HEK293 (cell line): ENCODE results near the gene CFP.

ENCODE experiments used
- AEBP2 ChIP-seq: fragments of 450-650 bp; formaldehyde crosslinking; IDR thresholded peaks from 2 replicates; pipeline ENCODE4 v1.5.1; 2016; ENCODE audit warnings: missing biosample characterization, missing genetic modification characterization, borderline replicate concordance
- BCL6B ChIP-seq: fragments of 450-650 bp; formaldehyde crosslinking; IDR thresholded peaks from 2 replicates; pipeline ENCODE4 v1.5.1; 2017; ENCODE audit warnings: missing biosample characterization, missing genetic modification characterization
- FEZF1 ChIP-seq: fragments of 450-650 bp; formaldehyde crosslinking; IDR thresholded peaks from 2 replicates; pipeline ENCODE4 v1.5.1; 2016; ENCODE audit warnings: missing biosample characterization, missing genetic modification characterization
- GFI1B ChIP-seq: fragments of 450-650 bp; formaldehyde crosslinking; IDR thresholded peaks from 2 replicates; pipeline ENCODE4 v1.5.1; 2016; ENCODE audit warnings: missing biosample characterization, missing genetic modification characterization
- MYNN ChIP-seq: fragments of 450-650 bp; formaldehyde crosslinking; IDR thresholded peaks from 2 replicates; pipeline ENCODE4 v1.5.1; 2016; ENCODE audit warnings: missing biosample characterization, missing genetic modification characterization, borderline replicate concordance
- PATZ1 ChIP-seq: fragments of 450-650 bp; formaldehyde crosslinking; IDR thresholded peaks from 2 replicates; pipeline ENCODE4 v1.5.1; 2016; ENCODE audit warnings: missing biosample characterization, missing genetic modification characterization
- PBX3 ChIP-seq: sonication (generic); formaldehyde crosslinking; IDR thresholded peaks from 2 replicates; pipeline ENCODE4 v1.8.1; 2022; ENCODE audit warnings: mild to moderate bottlenecking, moderate library complexity, missing genetic modification reagents
- PRDM4 ChIP-seq: fragments of 450-650 bp; formaldehyde crosslinking; IDR thresholded peaks from 2 replicates; pipeline ENCODE4 v1.5.1; 2017; ENCODE audit warnings: missing biosample characterization, missing genetic modification characterization
- REPIN1 ChIP-seq: fragments of 450-650 bp; formaldehyde crosslinking; IDR thresholded peaks from 2 replicates; pipeline ENCODE4 v1.5.1; 2017; ENCODE audit warnings: missing biosample characterization, missing genetic modification characterization, low read depth
- SP7 ChIP-seq: fragments of 450-650 bp; formaldehyde crosslinking; IDR thresholded peaks from 2 replicates; pipeline ENCODE4 v1.5.1; 2016; ENCODE audit warnings: missing biosample characterization, missing genetic modification characterization
- YY2 ChIP-seq: fragments of 450-650 bp; formaldehyde crosslinking; IDR thresholded peaks from 2 replicates; pipeline ENCODE4 v1.5.1; 2016; ENCODE audit warnings: missing biosample characterization, missing genetic modification characterization
- ZBTB1 ChIP-seq: fragments of 450-650 bp; formaldehyde crosslinking; IDR thresholded peaks from 2 replicates; pipeline ENCODE4 v1.5.1; 2016; ENCODE audit warnings: missing biosample characterization, missing genetic modification characterization
- ZBTB17 ChIP-seq: fragments of 450-650 bp; formaldehyde crosslinking; IDR thresholded peaks from 2 replicates; pipeline ENCODE4 v1.5.1; 2016; ENCODE audit warnings: missing biosample characterization, missing genetic modification characterization
- ZBTB48 ChIP-seq: fragments of 450-650 bp; formaldehyde crosslinking; IDR thresholded peaks from 2 replicates; pipeline ENCODE4 v1.5.1; 2016; ENCODE audit warnings: missing biosample characterization, missing genetic modification characterization
- ZBTB8A ChIP-seq: fragments of 450-650 bp; formaldehyde crosslinking; IDR thresholded peaks from 2 replicates; pipeline ENCODE4 v1.5.1; 2016; ENCODE audit warnings: missing biosample characterization, missing genetic modification characterization
- ZNF174 ChIP-seq: fragments of 450-650 bp; formaldehyde crosslinking; IDR thresholded peaks from 2 replicates; pipeline ENCODE4 v1.5.0; 2017; ENCODE audit warnings: missing biosample characterization, mild to moderate bottlenecking, missing genetic modification characterization
- ZNF175 ChIP-seq: fragments of 450-650 bp; formaldehyde crosslinking; IDR thresholded peaks from 2 replicates; pipeline ENCODE4 v1.5.1; 2016; ENCODE audit warnings: missing biosample characterization, missing genetic modification characterization
- ZNF26 ChIP-seq: fragments of 450-650 bp; formaldehyde crosslinking; IDR thresholded peaks from 2 replicates; pipeline ENCODE4 v1.5.1; 2016; ENCODE audit warnings: missing biosample characterization, missing genetic modification characterization
- ZNF266 ChIP-seq: fragments of 450-650 bp; formaldehyde crosslinking; IDR thresholded peaks from 2 replicates; pipeline ENCODE4 v1.5.1; 2016; ENCODE audit warnings: missing biosample characterization, missing genetic modification characterization, low read depth
- ZNF324 ChIP-seq: fragments of 450-650 bp; formaldehyde crosslinking; IDR thresholded peaks from 2 replicates; pipeline ENCODE4 v1.5.1; 2016; ENCODE audit warnings: missing biosample characterization, missing genetic modification characterization
- ZNF341 ChIP-seq: fragments of 450-650 bp; formaldehyde crosslinking; IDR thresholded peaks from 2 replicates; pipeline ENCODE4; 2016; ENCODE audit warnings: low read depth, missing biosample characterization, missing genetic modification characterization
- ZNF423 ChIP-seq: fragments of 450-650 bp; formaldehyde crosslinking; IDR thresholded peaks from 2 replicates; pipeline ENCODE4 v1.5.1; 2016; ENCODE audit warnings: missing biosample characterization, missing genetic modification characterization
- ZNF658 ChIP-seq: fragments of 450-650 bp; formaldehyde crosslinking; IDR thresholded peaks from 2 replicates; pipeline ENCODE4; 2016; ENCODE audit warnings: missing biosample characterization, missing genetic modification characterization
- ZNF707 ChIP-seq: fragments of 450-650 bp; formaldehyde crosslinking; IDR thresholded peaks from 2 replicates; pipeline ENCODE4 v1.5.1; 2016; ENCODE audit warnings: missing biosample characterization, missing genetic modification characterization
- ZNF776 ChIP-seq: fragments of 450-650 bp; formaldehyde crosslinking; IDR thresholded peaks from 2 replicates; pipeline ENCODE4 v1.5.0; 2017; ENCODE audit warnings: missing biosample characterization, missing genetic modification characterization, borderline replicate concordance
- ZNF791 ChIP-seq: fragments of 450-650 bp; formaldehyde crosslinking; IDR thresholded peaks from 2 replicates; pipeline ENCODE4 v1.5.1; 2016; ENCODE audit warnings: missing biosample characterization, missing genetic modification characterization
- ZNF830 ChIP-seq: fragments of 450-650 bp; IDR thresholded peaks from 2 replicates; pipeline ENCODE4 v1.5.0; 2018; ENCODE audit warnings: missing biosample characterization, missing genetic modification characterization, low read depth, mild to moderate bottlenecking, moderate library complexity

Gene CFP

GRCh38 chrX:47581731-47582647 is 47.7 kb downstream of the CFP start, which contains the start of gene TIMP1 (continued):
- TF ChIP-seq ZBTB48 (tag by site-specific recombination): peak; percentile 54; the same call in 1 of the 2 replicates
- no peak for TF ChIP-seq ZNF423 (tag by site-specific recombination)
- TF ChIP-seq ZBTB8A (tag by site-specific recombination): peak; percentile 75
- TF ChIP-seq ZNF830 (tag by site-specific recombination): no peak
- TF ChIP-seq YY2 (tag by site-specific recombination): peak; percentile 49; the same call in 1 of the 2 replicates
- no peak for TF ChIP-seq ZNF707
- no peak for TF ChIP-seq ZNF791 (tag by site-specific recombination)
- no peak for TF ChIP-seq ZBTB1
- no peak for TF ChIP-seq AEBP2
- TF ChIP-seq ZNF26 (tag by site-specific recombination): no peak
- no peak for TF ChIP-seq ZNF174 (tag by site-specific recombination)
- TF ChIP-seq ZNF175 (tag by site-specific recombination): no peak
- no peak for TF ChIP-seq ZNF658 (tag by site-specific recombination)
- TF ChIP-seq SP7 (tag by site-specific recombination): 0 out of 2 replicates have a peak, but pooled peaks have one; percentile 66
- TF ChIP-seq PRDM4 (tag by site-specific recombination): no peak
- no peak for TF ChIP-seq ZNF776
- no peak; the same call in none of the 2 replicates for TF ChIP-seq ZBTB17 (tag by site-specific recombination)
- TF ChIP-seq PATZ1: peak; percentile 87
- TF ChIP-seq ZNF324 (tag by site-specific recombination): no peak
- no peak for TF ChIP-seq BCL6B (tag by site-specific recombination)
- no peak for TF ChIP-seq MYNN (tag by site-specific recombination)
- no peak for TF ChIP-seq ZNF266 (tag by site-specific recombination)
- no peak for TF ChIP-seq FEZF1 (tag by site-specific recombination)
- no peak for TF ChIP-seq REPIN1 (tag by site-specific recombination)
- 0 out of 2 replicates have a peak, but pooled peaks have one; percentile 33 for TF ChIP-seq PBX3
- peak; percentile 71; the same call in 1 of the 2 replicates for TF ChIP-seq ZNF341 (tag by site-specific recombination)
- no peak for TF ChIP-seq GFI1B (tag by site-specific recombination)
